AG09319 (cell line): ENCODE data around the gene HOXB2.
"Not testable (repeated sequence)": the region's sequence is repeated elsewhere in the genome, so short reads cannot be mapped to it uniquely, and the experiment has no call there.

Experiments used
- DNase-seq: peaks from one replicate; pipeline ENCODE4 v3.0.0-alpha.2; 2010; ENCODE audit warnings: low read depth; ENCODE audit errors: extremely low read depth
- CTCF ChIP-seq: IDR thresholded peaks from 2 replicates; pipeline ENCODE4 v1.5.1; 2011; ENCODE audit warnings: low read depth, mild to moderate bottlenecking, inconsistent platforms, low read length, moderate library complexity

HOXB2 gene

GRCh38 chr17:48510761-48511604, 33.9 kb downstream of the HOXB2 start:
- TF ChIP-seq CTCF, result no peak
- peak; percentile 44 for DNase-seq

- DNase-seq, result no peak
- TF ChIP-seq CTCF, result no peak
Measured at GRCh38 chr17:48510381-48510760, 34.5 kb downstream of the HOXB2 start.

GRCh38 chr17:48509708-48510107, 35.2 kb downstream of the HOXB2 start:
- DNase-seq, result not testable (repeated sequence)

- TF ChIP-seq CTCF, result no peak
- DNase-seq, result no peak
Measured at GRCh38 chr17:48506246-48506645, 38.7 kb downstream of the HOXB2 start.

GRCh38 chr17:48505788-48506187, 39.1 kb downstream of the HOXB2 start:
- TF ChIP-seq CTCF, result no peak
- no peak for DNase-seq

GRCh38 chr17:48504953-48505352, 40.0 kb downstream of the HOXB2 start:
- no peak for TF ChIP-seq CTCF
- no peak for DNase-seq

- no peak for TF ChIP-seq CTCF
- no peak for DNase-seq
Measured at GRCh38 chr17:48503747-48504146, 41.2 kb downstream of the HOXB2 start.

- DNase-seq, result no peak
- no peak for TF ChIP-seq CTCF
Measured at GRCh38 chr17:48502901-48503300, 42.0 kb downstream of the HOXB2 start.
